HG03521 (cell line): ENCODE data around the gene NT5C1A.

Experiments used
- ATAC-seq: cut with Tn5 transposase; IDR thresholded peaks from one replicate; pipeline ENCODE4 v1.9.1; 2021; ENCODE audit warnings: mild to moderate bottlenecking, moderate library complexity; ENCODE audit not compliant: unreplicated experiment

Gene NT5C1A

GRCh38 chr1:39639305-39640130, 32.4 kb downstream of the NT5C1A start, which contains the start of gene HEYL:
TSS of gene HEYL (minus strand) at chr1:39639643. CDS start at chr1:39639625, 18 bp downstream.
- no peak for ATAC-seq

GRCh38 chr1:39638965-39639304, 33.0 kb downstream of the NT5C1A start:
- no peak for ATAC-seq

GRCh38 chr1:39637361-39637760, 34.5 kb downstream of the NT5C1A start:
- no peak for ATAC-seq

GRCh38 chr1:39635871-39636210, 36.1 kb downstream of the NT5C1A start:
- no peak for ATAC-seq

GRCh38 chr1:39635205-39635870, 36.6 kb downstream of the NT5C1A start:
- ATAC-seq: no peak

GRCh38 chr1:39633422-39633821, 38.5 kb downstream of the NT5C1A start:
- no peak for ATAC-seq

- ATAC-seq: no peak
Measured at GRCh38 chr1:39632682-39633417, 39.1 kb downstream of the NT5C1A start.

- ATAC-seq: no peak
Measured at GRCh38 chr1:39632323-39632681, 39.6 kb downstream of the NT5C1A start.

GRCh38 chr1:39631361-39632322, 40.3 kb downstream of the NT5C1A start:
- no peak for ATAC-seq

- ATAC-seq: no peak
Measured at GRCh38 chr1:39628807-39629350, 43.0 kb downstream of the NT5C1A start.

GRCh38 chr1:39626646-39627045, 45.3 kb downstream of the NT5C1A start:
- ATAC-seq: no peak

GRCh38 chr1:39625462-39626273, 46.2 kb downstream of the NT5C1A start:
- no peak for ATAC-seq

- no peak for ATAC-seq
Measured at GRCh38 chr1:39625009-39625408, 46.9 kb downstream of the NT5C1A start.

- no peak for ATAC-seq
Measured at GRCh38 chr1:39623053-39623452, 48.9 kb downstream of the NT5C1A start.

GRCh38 chr1:39622427-39622826, 49.5 kb downstream of the NT5C1A start:
- no peak for ATAC-seq

GRCh38 chr1:39620659-39621165, 51.2 kb downstream of the NT5C1A start:
- ATAC-seq: no peak

- no peak for ATAC-seq
Measured at GRCh38 chr1:39617488-39618049, 54.3 kb downstream of the NT5C1A start.

- ATAC-seq: no peak
Measured at GRCh38 chr1:39615086-39615673, 56.7 kb downstream of the NT5C1A start.

GRCh38 chr1:39614488-39614887, 57.4 kb downstream of the NT5C1A start:
- no peak for ATAC-seq
